GM18517 (cell line): ENCODE results near the gene TFCP2L1.
"Not testable (repeated sequence)": the region's sequence is repeated elsewhere in the genome, so short reads cannot be mapped to it uniquely, and the experiment has no call there.

ENCODE experiments used
- ATAC-seq: cut with Tn5 transposase; IDR thresholded peaks from one replicate; pipeline ENCODE4 v1.9.1; 2021; ENCODE audit warnings: mild to moderate bottlenecking, moderate library complexity; ENCODE audit not compliant: unreplicated experiment

Gene TFCP2L1

DNA sequence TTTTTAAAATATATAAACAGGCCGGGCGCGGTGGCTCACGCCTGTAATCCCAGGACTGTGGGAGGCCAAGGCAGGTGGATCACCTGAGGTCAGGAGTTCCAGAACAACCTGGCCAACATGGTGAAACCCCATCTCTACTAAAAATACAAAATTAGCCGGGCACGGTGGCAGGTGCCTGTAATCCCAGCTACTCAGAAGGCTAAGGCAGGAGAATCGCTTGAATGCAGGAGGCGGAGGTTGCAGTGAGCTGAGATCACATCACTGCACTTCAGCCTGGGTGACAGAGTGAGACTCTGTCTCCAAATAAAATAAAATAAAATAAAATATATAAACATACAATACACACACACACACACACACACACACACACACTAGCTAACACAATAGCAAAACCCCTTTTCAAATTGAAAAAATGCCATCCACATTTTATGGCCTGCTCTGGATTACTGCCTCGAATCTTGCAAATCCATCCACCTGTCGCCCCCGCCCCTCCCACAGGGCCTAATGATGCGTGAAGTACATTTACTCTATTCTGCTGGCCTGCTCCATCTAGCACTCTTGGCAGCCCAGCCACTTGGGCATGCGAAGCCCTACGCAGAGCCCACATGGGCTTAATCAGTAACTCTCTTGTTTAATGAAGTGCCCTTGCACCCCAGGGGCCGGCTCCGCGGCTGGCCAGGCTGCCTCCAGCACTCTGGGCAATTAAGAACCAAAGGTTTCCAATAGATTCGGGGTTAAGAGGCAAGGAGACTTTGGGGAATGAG is 57.4 kb downstream of the TFCP2L1 start:
- ATAC-seq = not testable (repeated sequence)

GRCh38 chr2:121225681-121226080 is 59.3 kb downstream of the TFCP2L1 start:
- ATAC-seq = not testable (repeated sequence)

GRCh38 chr2:121220995-121221394 is 64.0 kb downstream of the TFCP2L1 start:
- no peak for ATAC-seq

GRCh38 chr2:121219866-121220265 is 65.1 kb downstream of the TFCP2L1 start:
- no peak for ATAC-seq

- ATAC-seq = no peak
Observed at GRCh38 chr2:121218386-121218938, 66.5 kb downstream of the TFCP2L1 start.

DNA sequence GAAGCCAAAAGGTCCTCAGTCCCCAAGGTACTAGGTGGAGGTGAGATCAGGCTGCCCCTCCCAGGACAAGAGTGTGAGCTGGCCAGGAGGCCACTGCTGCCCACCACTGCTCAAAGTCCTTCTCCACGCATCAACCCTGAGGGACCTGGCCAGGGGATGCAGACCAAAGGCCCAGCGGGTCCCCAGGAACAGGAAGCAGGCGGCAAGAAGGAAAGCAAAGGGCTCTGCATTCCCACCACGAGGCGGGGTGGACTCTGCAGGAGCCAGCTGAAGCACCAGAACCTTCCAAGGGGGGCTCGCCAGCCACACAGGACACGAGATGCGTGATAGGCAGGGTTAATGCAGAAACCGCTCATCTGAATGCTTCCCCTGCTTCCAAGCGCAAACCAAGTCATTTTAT is 67.4 kb downstream of the TFCP2L1 start:
- no peak for ATAC-seq

DNA sequence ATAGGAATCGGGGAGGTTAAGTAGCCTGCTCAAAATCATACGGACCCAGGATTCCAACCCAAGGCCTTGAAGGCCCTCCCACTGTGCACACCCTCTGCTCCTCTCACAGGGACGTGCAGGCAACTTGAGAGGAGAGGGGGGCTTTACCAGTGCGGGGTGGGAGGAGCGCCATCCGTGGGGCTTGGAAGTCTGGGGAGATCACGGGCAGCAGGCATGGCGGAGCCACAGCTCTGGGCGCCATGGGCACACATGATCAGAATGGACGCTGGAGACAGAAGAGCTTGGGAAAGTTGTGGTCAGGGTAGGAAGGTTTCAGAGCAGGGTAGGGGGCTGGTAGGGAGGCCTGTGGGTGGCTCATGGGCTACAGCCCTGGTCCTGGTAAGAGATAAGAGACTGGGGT is 70.7 kb downstream of the TFCP2L1 start:
- no peak for ATAC-seq

- ATAC-seq = no peak
Observed at GRCh38 chr2:121213386-121213785, 71.6 kb downstream of the TFCP2L1 start.

- no peak for ATAC-seq
Observed at GRCh38 chr2:121212661-121213325, 72.2 kb downstream of the TFCP2L1 start.

GRCh38 chr2:121211689-121212151 is 73.3 kb downstream of the TFCP2L1 start:
- ATAC-seq = no peak

- ATAC-seq = no peak
Observed at GRCh38 chr2:121211251-121211650, 73.8 kb downstream of the TFCP2L1 start.

DNA sequence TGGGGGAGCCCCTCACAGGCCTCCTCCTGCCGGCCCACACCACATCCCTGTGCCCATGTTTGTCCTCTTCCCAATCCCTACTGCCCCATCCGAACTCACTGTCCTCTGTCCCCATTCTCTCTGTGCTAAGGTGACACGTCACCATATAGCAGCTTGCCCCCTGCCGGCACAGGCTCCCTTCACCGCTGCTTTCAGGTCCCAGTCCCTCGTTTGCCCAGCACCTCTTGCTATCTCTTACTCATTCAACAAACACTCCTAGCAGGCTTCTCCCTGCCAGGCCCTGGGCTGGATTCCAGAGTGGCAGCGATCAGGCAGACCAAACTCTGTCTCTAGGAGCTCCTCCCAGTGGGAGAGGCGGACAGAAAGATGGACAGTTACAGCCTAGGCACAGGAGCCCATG is 74.3 kb downstream of the TFCP2L1 start:
- ATAC-seq = no peak

GRCh38 chr2:121209014-121209610 is 75.9 kb downstream of the TFCP2L1 start:
- ATAC-seq = no peak

DNA sequence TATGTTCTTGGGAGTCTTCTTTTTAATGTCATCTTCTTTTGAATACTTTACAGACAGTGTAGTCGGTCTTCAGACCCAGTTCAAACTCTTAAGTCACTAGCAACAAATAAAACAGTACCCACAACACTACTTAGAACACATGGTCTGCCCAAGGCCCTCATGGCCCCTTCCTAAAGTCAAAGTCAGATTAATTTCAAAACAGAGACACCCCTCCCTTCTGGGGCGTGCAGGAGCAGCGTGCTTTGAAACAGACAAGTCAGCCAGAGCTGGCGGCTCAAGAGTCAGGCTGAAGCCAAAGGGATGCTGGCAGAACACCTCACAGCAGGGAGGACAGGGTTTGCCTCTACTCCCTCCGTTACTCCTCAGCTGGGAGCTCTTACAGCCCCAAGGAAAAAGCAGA is 77.5 kb downstream of the TFCP2L1 start:
- ATAC-seq = no peak

GRCh38 chr2:121205321-121205942 is 79.6 kb downstream of the TFCP2L1 start:
- ATAC-seq = no peak

- no peak for ATAC-seq
Observed at GRCh38 chr2:121203591-121204249, 81.3 kb downstream of the TFCP2L1 start.

GRCh38 chr2:121202541-121203310 is 82.3 kb downstream of the TFCP2L1 start:
- no peak for ATAC-seq

DNA sequence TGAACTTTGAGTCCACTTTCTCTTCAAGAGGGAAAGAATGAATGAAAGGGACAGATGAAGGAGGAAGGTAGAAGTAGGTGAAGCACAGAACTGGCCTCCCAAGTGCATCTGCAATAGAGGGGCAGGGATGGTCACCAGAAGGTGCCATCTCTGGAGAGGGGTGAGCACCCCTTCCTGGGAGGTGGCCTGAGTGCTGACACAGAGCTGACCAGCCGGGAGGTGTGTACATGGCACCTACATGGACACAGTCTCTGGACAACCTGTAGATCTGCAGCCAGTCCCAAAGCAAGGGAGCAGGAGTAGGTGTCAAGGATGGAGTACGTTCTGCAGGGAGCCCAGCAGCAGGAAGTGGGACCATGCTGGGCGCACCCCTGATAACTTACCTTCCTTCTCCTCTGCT is 83.2 kb downstream of the TFCP2L1 start:
- no peak for ATAC-seq

DNA sequence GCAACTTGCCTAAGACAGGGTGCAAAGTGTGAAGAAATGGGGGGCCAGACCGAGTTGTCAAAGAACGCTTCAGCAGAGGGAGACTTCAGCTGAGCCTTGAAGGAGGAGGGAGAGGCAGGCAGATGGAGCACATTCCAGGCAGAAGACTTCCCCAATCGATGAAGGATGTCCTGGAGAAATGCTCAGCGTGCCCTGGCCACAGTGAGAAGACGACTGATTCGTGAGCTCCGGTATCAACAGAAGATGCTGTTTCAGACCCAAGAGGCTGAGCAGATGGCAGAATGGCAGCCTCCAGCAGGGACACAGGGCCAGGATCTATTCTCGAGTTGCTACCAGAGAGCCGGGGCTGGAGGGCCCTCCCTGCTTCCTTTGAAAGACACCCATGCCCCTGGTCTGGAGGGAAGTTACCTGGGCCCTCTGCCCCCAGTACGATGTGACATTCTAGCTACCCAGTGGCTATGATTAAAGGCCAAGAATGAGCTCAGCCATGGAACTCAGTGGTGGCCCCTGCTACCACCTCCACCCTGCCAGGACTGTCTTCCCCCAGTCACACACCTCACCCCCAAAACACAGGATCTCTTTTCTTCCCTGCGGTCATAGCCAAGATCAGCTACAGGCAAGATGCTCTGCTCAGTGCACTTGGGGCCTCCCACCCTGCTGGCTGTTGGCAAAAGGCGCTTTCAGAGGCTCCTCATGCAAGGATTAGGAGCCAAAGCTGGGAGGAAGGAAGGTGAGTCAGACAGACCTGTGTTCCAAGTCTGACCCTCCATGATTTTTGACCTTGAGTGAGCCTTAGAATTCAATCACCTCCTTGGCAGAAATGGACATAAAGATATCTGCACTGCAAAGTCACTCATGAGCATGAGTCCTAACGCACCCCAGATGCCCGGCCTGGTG is 84.3 kb downstream of the TFCP2L1 start:
- ATAC-seq = no peak
